ENCODE results near the gene ZNF629.

Gene ZNF629

GRCh38 chr16:30762991-30763725, 23.8 kb downstream of the ZNF629 start:
- H3K4me3 ChIP-seq (ENCODE audit: low read depth, low read length), result peak overlapping the region; percentile 97
- H3K36me3 ChIP-seq (ENCODE audit: control insufficient read depth, insufficient read depth, low read length), result peaks cover 44% of the 10 kb centered on the region
- H3K9me3 ChIP-seq (ENCODE audit: control insufficient read depth, insufficient read depth, low read length), result no peaks in the 10 kb centered on the region
- H3K27me3 ChIP-seq (ENCODE audit: control insufficient read depth, insufficient read depth, low read length), result no peaks in the 10 kb centered on the region
- no peaks in the 10 kb centered on the region for H3K4me1 ChIP-seq (ENCODE audit: control insufficient read depth, insufficient read depth, low read length)
- H3K9ac ChIP-seq (ENCODE audit: low read depth, low read length), result no peak overlapping the region

- H3K4me3 ChIP-seq (ENCODE audit: low read depth, low read length), result peak within 1 kb of the TSS; percentile 97
- H3K9me3 ChIP-seq (ENCODE audit: control insufficient read depth, insufficient read depth, low read length), result no peaks in the 10 kb centered on the region
- H3K36me3 ChIP-seq (ENCODE audit: control insufficient read depth, insufficient read depth, low read length), result peaks cover 40% of the 10 kb centered on the region
- no peaks in the 10 kb centered on the region for H3K27me3 ChIP-seq (ENCODE audit: control insufficient read depth, insufficient read depth, low read length)
- H3K4me1 ChIP-seq (ENCODE audit: control insufficient read depth, insufficient read depth, low read length), result no peaks in the 10 kb centered on the region
- H3K9ac ChIP-seq (ENCODE audit: low read depth, low read length), result peak within 1 kb of the TSS; percentile 77
These were observed 24.8 kb downstream of the ZNF629 start, which contains the start of the genes CFAP119 and RNF40 for GRCh38 chr16:30761928-30762902. TSS of gene CFAP119 (minus strand) at chr16:30762062. CDS start at chr16:30761748, 314 bp downstream. TSS of gene RNF40 (plus strand) at chr16:30762322. CDS start at chr16:30762546, 224 bp downstream.

- H3K9me3 ChIP-seq (ENCODE audit: control insufficient read depth, insufficient read depth, low read length), result no peaks in the 10 kb centered on the region
- no peaks in the 10 kb centered on the region for H3K4me1 ChIP-seq (ENCODE audit: control insufficient read depth, insufficient read depth, low read length)
- H3K4me3 ChIP-seq (ENCODE audit: low read depth, low read length), result peak overlapping the region; percentile 97
- H3K9ac ChIP-seq (ENCODE audit: low read depth, low read length), result no peak overlapping the region
- no peaks in the 10 kb centered on the region for H3K27me3 ChIP-seq (ENCODE audit: control insufficient read depth, insufficient read depth, low read length)
- H3K36me3 ChIP-seq (ENCODE audit: control insufficient read depth, insufficient read depth, low read length), result peaks cover 38% of the 10 kb centered on the region
These were observed 25.5 kb downstream of the ZNF629 start for GRCh38 chr16:30761427-30761927.

GRCh38 chr16:30760577-30761426, 26.2 kb downstream of the ZNF629 start:
- no peak overlapping the region for H3K9ac ChIP-seq (ENCODE audit: low read depth, low read length)
- no peaks in the 10 kb centered on the region for H3K27me3 ChIP-seq (ENCODE audit: control insufficient read depth, insufficient read depth, low read length)
- H3K9me3 ChIP-seq (ENCODE audit: control insufficient read depth, insufficient read depth, low read length), result no peaks in the 10 kb centered on the region
- peak overlapping the region; percentile 97 for H3K4me3 ChIP-seq (ENCODE audit: low read depth, low read length)
- no peaks in the 10 kb centered on the region for H3K4me1 ChIP-seq (ENCODE audit: control insufficient read depth, insufficient read depth, low read length)
- H3K36me3 ChIP-seq (ENCODE audit: control insufficient read depth, insufficient read depth, low read length), result peaks cover 37% of the 10 kb centered on the region

GRCh38 chr16:30760001-30760559, 26.9 kb downstream of the ZNF629 start:
- Histone ChIP-seq H3K36me3 (ENCODE audit: control insufficient read depth, insufficient read depth, low read length) (peaks cover 32% of the 10 kb centered on the region), H3K9me3 (ENCODE audit: control insufficient read depth, insufficient read depth, low read length) (no peaks in the 10 kb centered on the region), H3K9ac (ENCODE audit: low read depth, low read length) (no peak overlapping the region), H3K4me3 (ENCODE audit: low read depth, low read length) (no peak overlapping the region), H3K4me1 (ENCODE audit: control insufficient read depth, insufficient read depth, low read length) (no peaks in the 10 kb centered on the region), H3K27me3 (ENCODE audit: control insufficient read depth, insufficient read depth, low read length) (no peaks in the 10 kb centered on the region)

GRCh38 chr16:30758988-30759491, 28.0 kb downstream of the ZNF629 start:
- Histone ChIP-seq H3K9ac (ENCODE audit: low read depth, low read length) (no peak overlapping the region), H3K9me3 (ENCODE audit: control insufficient read depth, insufficient read depth, low read length) (no peaks in the 10 kb centered on the region), H3K27me3 (ENCODE audit: control insufficient read depth, insufficient read depth, low read length) (no peaks in the 10 kb centered on the region), H3K4me1 (ENCODE audit: control insufficient read depth, insufficient read depth, low read length) (no peaks in the 10 kb centered on the region), H3K4me3 (ENCODE audit: low read depth, low read length) (no peak overlapping the region), H3K36me3 (ENCODE audit: control insufficient read depth, insufficient read depth, low read length) (peaks cover 22% of the 10 kb centered on the region)

GRCh38 chr16:30757316-30757715, 29.7 kb downstream of the ZNF629 start:
- Histone ChIP-seq H3K27me3 (ENCODE audit: control insufficient read depth, insufficient read depth, low read length) (no peaks in the 10 kb centered on the region), H3K4me3 (ENCODE audit: low read depth, low read length) (no peak overlapping the region), H3K9ac (ENCODE audit: low read depth, low read length) (no peak overlapping the region), H3K4me1 (ENCODE audit: control insufficient read depth, insufficient read depth, low read length) (no peaks in the 10 kb centered on the region), H3K36me3 (ENCODE audit: control insufficient read depth, insufficient read depth, low read length) (peaks cover 32% of the 10 kb centered on the region), H3K9me3 (ENCODE audit: control insufficient read depth, insufficient read depth, low read length) (no peaks in the 10 kb centered on the region)

- H3K36me3 ChIP-seq (ENCODE audit: control insufficient read depth, insufficient read depth, low read length), result peaks cover 32% of the 10 kb centered on the region
These were observed 30.3 kb downstream of the ZNF629 start for GRCh38 chr16:30756781-30757100.

GRCh38 chr16:30755955-30756780, 30.8 kb downstream of the ZNF629 start:
- Histone ChIP-seq H3K36me3 (ENCODE audit: control insufficient read depth, insufficient read depth, low read length) (peaks cover 36% of the 10 kb centered on the region), H3K4me3 (ENCODE audit: low read depth, low read length) (no peak overlapping the region), H3K9me3 (ENCODE audit: control insufficient read depth, insufficient read depth, low read length) (no peaks in the 10 kb centered on the region), H3K27me3 (ENCODE audit: control insufficient read depth, insufficient read depth, low read length) (no peaks in the 10 kb centered on the region), H3K9ac (ENCODE audit: low read depth, low read length) (no peak overlapping the region), H3K4me1 (ENCODE audit: control insufficient read depth, insufficient read depth, low read length) (no peaks in the 10 kb centered on the region)

More at GRCh38 chr16:30756781-30757100, 30.3 kb downstream of the ZNF629 start:
- Histone ChIP-seq H3K9me3 (ENCODE audit: control insufficient read depth, insufficient read depth, low read length) (no peaks in the 10 kb centered on the region), H3K4me3 (ENCODE audit: low read depth, low read length) (no peak overlapping the region), H3K27me3 (ENCODE audit: control insufficient read depth, insufficient read depth, low read length) (no peaks in the 10 kb centered on the region), H3K4me1 (ENCODE audit: control insufficient read depth, insufficient read depth, low read length) (no peaks in the 10 kb centered on the region), H3K9ac (ENCODE audit: low read depth, low read length) (no peak overlapping the region)

GRCh38 chr16:30753596-30753995, 33.4 kb downstream of the ZNF629 start:
- Histone ChIP-seq H3K27me3 (ENCODE audit: control insufficient read depth, insufficient read depth, low read length) (no peaks in the 10 kb centered on the region), H3K4me3 (ENCODE audit: low read depth, low read length) (no peak overlapping the region), H3K4me1 (ENCODE audit: control insufficient read depth, insufficient read depth, low read length) (peaks cover 3% of the 10 kb centered on the region), H3K36me3 (ENCODE audit: control insufficient read depth, insufficient read depth, low read length) (peaks cover 31% of the 10 kb centered on the region), H3K9me3 (ENCODE audit: control insufficient read depth, insufficient read depth, low read length) (no peaks in the 10 kb centered on the region), H3K9ac (ENCODE audit: low read depth, low read length) (no peak overlapping the region)

Measured in iPS-15b (cell line).